ENCODE data around the gene TTYH2.

- TF ChIP-seq CTCF (IDR thresholded peaks at IDR 0.05) (no peak), EZH2 (IDR thresholded peaks at IDR 0.05; ENCODE audit: borderline replicate concordance, insufficient read depth, low read depth, low read length, poor library complexity, severe bottlenecking) (no peak)
Measured at GRCh38 chr17:74295625-74296547, 82.5 kb downstream of the TTYH2 start.
